Measurements from ENCODE around the gene ANAPC2. TPM values are rescaled to one million over a fixed set of nuclear protein-coding genes. Genes with fewer than 3 reads are reported as not detected.
A peak's percentile ranks its signal among the peaks of the same experiment; 100 is the strongest.

Gene ANAPC2
- total and polyA plus RNA-seq, 2 of the 4 experiments (the other 2 are of a cell fraction) = 9.3 to 29.5 TPM

DNA sequence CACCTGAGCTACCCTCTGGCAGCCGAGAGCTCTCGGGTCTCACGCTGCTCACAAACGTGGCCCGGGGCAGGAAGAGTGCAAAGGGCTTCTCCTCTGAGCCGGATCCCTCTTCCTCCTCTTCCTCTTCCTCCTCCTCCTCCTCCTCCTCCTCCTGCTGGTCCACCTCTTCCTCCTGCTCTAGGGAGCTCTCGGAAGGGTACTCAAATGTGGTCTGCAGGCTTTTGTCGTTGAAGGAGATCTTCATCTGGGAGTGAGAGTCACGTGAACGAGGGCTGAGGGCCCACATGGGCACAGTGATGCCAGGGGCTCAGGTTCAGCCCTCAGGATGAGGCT, 4.1 kb upstream of the ANAPC2 start:
- no peak overlapping the region for H2AFZ ChIP-seq (replicated peaks; ENCODE audit: low read length, poor library complexity)
- intact Hi-C loops (cut with micrococcal nuclease) = no loop called here
- no peak overlapping the region for H4K5ac ChIP-seq (ENCODE audit: low read depth, low read length)
- no peak overlapping the region for H2AK5ac ChIP-seq (ENCODE audit: low read depth, low read length)
- no peak overlapping the region for H4K91ac ChIP-seq (ENCODE audit: insufficient read depth, low read depth, low read length)
- peaks cover 5 to 72% of the 10 kb centered on the region in 2 experiments for H3K79me1 ChIP-seq (ENCODE audit: low read depth in 1 of 2, low read length in 2 of 2)
- H3K9me1 ChIP-seq (ENCODE audit: insufficient read depth, low read length) = no peaks in the 10 kb centered on the region
- ChIA-PET CTCF (no interaction called here), POLR2A (ENCODE audit: unreplicated experiment) (no interaction called here)
- H3K23ac ChIP-seq (ENCODE audit: low read depth, low read length) = no peak overlapping the region
- no peak overlapping the region for H3K4me2 ChIP-seq (ENCODE audit: low read depth, low read length)
- no peak overlapping the region for H2BK20ac ChIP-seq (ENCODE audit: low read depth, low read length)
- H3K4me3 ChIP-seq (ENCODE audit: insufficient read depth, low read depth, low read length) = no peak overlapping the region
- TF ChIP-seq MXI1 (IDR thresholded peaks at IDR 0.05; ENCODE audit: borderline replicate concordance, low read depth, low read length) = no peak
- no peaks in the 10 kb centered on the region for H3K9me3 ChIP-seq (ENCODE audit: control insufficient read depth, insufficient read depth, low read length)
- H3K14ac ChIP-seq (replicated peaks; ENCODE audit: low read depth, low read length) = no peak overlapping the region
- in situ Hi-C loops (cut with MboI; ENCODE audit: low sequenced_read_pairs) = no loop called here
- no peak overlapping the region for H2BK15ac ChIP-seq (ENCODE audit: low read depth, low read length)
- no peak overlapping the region for H3K4ac ChIP-seq (ENCODE audit: low read depth, low read length)
- WGBS, 2 experiments (ENCODE audit: extremely low coverage in 2 of 2, insufficient read length in 1 of 2) = 100% methylated on average over 3 of the region's 10 CpGs; no CpG with 5 or more reads in 1 of the 2 experiments
- dilution Hi-C loops (cut with HindIII; ENCODE audit: low sequenced_read_pairs, unreplicated experiment) = no loop called here
- no peak overlapping the region for H4K8ac ChIP-seq (ENCODE audit: low read depth in 2 of 2, low read length in 2 of 2)
- H3K27me3 ChIP-seq (ENCODE audit: control insufficient read depth, insufficient read depth, low read length) = no peaks in the 10 kb centered on the region
- BruUV-seq (replicated peaks) = no TSS peak
- no peak overlapping the region for H2BK5ac ChIP-seq (ENCODE audit: low read depth, low read length, poor library complexity, severe bottlenecking)
- H3K9ac ChIP-seq (ENCODE audit: low read depth, low read length) = no peak overlapping the region
- no peak overlapping the region for H3K56ac ChIP-seq (ENCODE audit: extremely low read depth, insufficient read depth, low read length)
- H2BK120ac ChIP-seq (ENCODE audit: low read depth, low read length) = no peak overlapping the region
- H2AK9ac ChIP-seq (replicated peaks; ENCODE audit: low read depth, low read length, poor library complexity) = peak overlapping the region; percentile 72
- H3K4me1 ChIP-seq (ENCODE audit: control insufficient read depth, insufficient read depth, low read length) = peaks cover 11% of the 10 kb centered on the region
- ATAC-seq (ENCODE audit: low read depth) = no peak
- no peak overlapping the region for H3K18ac ChIP-seq (ENCODE audit: low read depth, low read length)
- peaks cover 26% of the 10 kb centered on the region for H3K36me3 ChIP-seq (ENCODE audit: control insufficient read depth, insufficient read depth, low read length)
- no peak for DNase-seq
- H3K27ac ChIP-seq (ENCODE audit: insufficient read depth, low read length) = no peak overlapping the region
- H4K20me1 ChIP-seq (ENCODE audit: insufficient read depth, low read length) = peaks cover 31% of the 10 kb centered on the region
